Upper lobe of left lung (tissue), 6 donors: ENCODE data around the gene HSPB6. TPM values are rescaled to one million over a fixed set of nuclear protein-coding genes. Genes with fewer than 3 reads are reported as not detected.
A peak's percentile ranks its signal among the peaks of the same experiment; 100 is the strongest.

Experiments used
- ATAC-seq, 2 donors: fragments of 200-7000 bp; cut with Tn5 transposase; one replicate each; pipeline ENCODE4 v1.9.1; 2022; ENCODE audit warnings: mild to moderate bottlenecking in 2 of 2, moderate library complexity in 2 of 2; ENCODE audit not compliant: low FRiP score in 2 of 2
- DNase-seq, 2 donors: peaks; one replicate each; pipeline ENCODE4 v3.0.0-alpha.2; 2019 to 2020
- H3K27ac ChIP-seq, 4 donors: fragments of 200-600 bp; sonication (generic); one replicate each; pipeline ENCODE4 v1.5.1; 2016 to 2019
- H3K27me3 ChIP-seq, 4 donors: fragments of 200-600 bp; sonication (generic); one replicate each; pipeline ENCODE4 v1.5.1; 2017 to 2019
- H3K36me3 ChIP-seq, 4 donors: fragments of 200-600 bp; sonication (generic); one replicate each; pipeline ENCODE4 v1.5.1; 2016 to 2019
- H3K4me1 ChIP-seq, 4 donors: fragments of 200-600 bp; sonication (generic); one replicate each; pipeline ENCODE4 v1.5.1; 2018 to 2019
- H3K4me3 ChIP-seq, 4 donors: fragments of 200-600 bp; sonication (generic); one replicate each; pipeline ENCODE4 v1.5.1; 2017 to 2019; ENCODE audit warnings: mild to moderate bottlenecking in 2 of 4, moderate library complexity in 1 of 4
- H3K9me3 ChIP-seq, 4 donors: fragments of 200-600 bp; sonication (generic); one replicate each; pipeline ENCODE4 v1.5.1; 2018 to 2019
- EP300 ChIP-seq, 4 donors: sonication (generic); formaldehyde crosslinking; IDR thresholded peaks; one replicate each; pipeline ENCODE4 v1.5.1; 2017; ENCODE audit warnings: antibody characterized with exemption in 4 of 4, control low read depth in 2 of 4
- POLR2A ChIP-seq, 4 donors: fragments of 450-650 bp; IDR thresholded peaks; one replicate each; pipeline ENCODE4 v1.5.1; 2016 to 2017; ENCODE audit warnings: antibody characterized with exemption in 4 of 4, mild to moderate bottlenecking in 2 of 4
- POLR2AphosphoS5 ChIP-seq, 2 donors: sonication (generic); formaldehyde crosslinking; IDR thresholded peaks; one replicate each; pipeline ENCODE4 v1.5.1; 2017; ENCODE audit warnings: antibody characterized with exemption in 2 of 2
- WGBS, 2 donors: methylation state at CpG; one replicate each; pipeline ENCODE4 v1.1.5; 2017 to 2018; 5-methylcytosine and 5-hydroxymethylcytosine counted together
- total RNA-seq, 6 donors: library from RNA; depleted of rRNA in 4 of 6; stranded (reverse); fragments of >200 nt in 4 of 6; gene quantifications; one replicate each; pipeline versions ENCODE4 v1.1.0 to v1.2.1, GENCODE V29; 2016 to 2021
- TF ChIP-seq, protein P1 (sequence below), 6 experiments: fragments of 450-650 bp in 4 of 6; fragments of 200-600 bp in 2 of 6; sonication (generic) in 2 of 6; IDR thresholded peaks; one replicate each; pipeline ENCODE4 v1.5.1; 2016 to 2019; ENCODE audit warnings: antibody characterized with exemption in 6 of 6
- donor health status: DM: no; HTN: no; CAD: no; lungs with moderate emphysema.
- donor health status: DM: no; HTN: yes; CAD: no; lungs with severe emphysema.

Gene HSPB6
- total RNA-seq, 6 donors from 2014 or later, result 4.2 to 46.2 (median 18.4) TPM

DNA sequence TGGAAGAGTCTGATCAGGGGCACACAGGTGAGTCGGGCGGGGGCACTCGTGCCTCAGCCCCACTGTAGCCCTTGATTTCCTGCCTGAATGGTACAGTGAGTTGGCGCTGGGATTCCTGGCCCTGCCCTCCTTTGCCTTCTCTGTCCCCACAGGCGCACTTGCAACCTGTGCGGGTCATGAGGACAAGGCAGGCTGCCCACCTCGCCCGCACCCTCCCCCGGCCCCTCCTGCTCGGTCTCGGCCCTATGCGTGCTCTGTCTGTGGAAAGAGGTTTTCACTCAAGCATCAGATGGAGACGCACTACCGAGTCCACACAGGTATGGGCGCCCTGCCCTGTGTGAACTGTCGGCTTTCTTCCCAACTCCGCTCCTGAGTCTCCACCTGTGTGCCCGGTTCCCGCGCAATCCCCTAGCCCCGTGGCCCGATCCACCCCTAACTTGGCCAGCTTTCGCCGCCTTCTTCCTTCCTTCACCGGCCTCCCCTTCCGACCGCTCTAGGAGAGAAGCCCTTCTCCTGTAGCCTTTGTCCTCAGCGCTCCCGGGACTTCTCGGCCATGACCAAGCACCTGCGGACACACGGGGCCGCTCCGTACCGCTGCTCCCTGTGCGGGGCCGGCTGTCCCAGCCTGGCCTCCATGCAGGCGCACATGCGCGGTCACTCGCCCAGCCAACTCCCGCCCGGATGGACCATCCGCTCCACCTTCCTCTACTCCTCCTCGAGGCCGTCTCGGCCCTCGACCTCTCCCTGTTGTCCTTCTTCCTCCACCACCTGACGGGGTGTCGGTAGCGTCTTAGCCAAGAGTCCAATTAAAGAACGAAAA lies 40.6 kb downstream of the HSPB6 start:
- no peaks in the 10 kb centered on the region for H3K27me3 ChIP-seq
- ATAC-seq (peak in 1 of 2 donors; percentile 49), DNase-seq (peak; percentile 63 to 91)
- H3K4me1 ChIP-seq, result peaks cover 14 to 40% (median 28%) of the 10 kb centered on the region in 4 donors
- TF ChIP-seq EP300 (IDR thresholded peaks at IDR 0.05) (no peak), POLR2AphosphoS5 (IDR thresholded peaks at IDR 0.05) (no peak), POLR2A (IDR thresholded peaks at IDR 0.05) (no peak)
- TF ChIP-seq, protein P1, sequence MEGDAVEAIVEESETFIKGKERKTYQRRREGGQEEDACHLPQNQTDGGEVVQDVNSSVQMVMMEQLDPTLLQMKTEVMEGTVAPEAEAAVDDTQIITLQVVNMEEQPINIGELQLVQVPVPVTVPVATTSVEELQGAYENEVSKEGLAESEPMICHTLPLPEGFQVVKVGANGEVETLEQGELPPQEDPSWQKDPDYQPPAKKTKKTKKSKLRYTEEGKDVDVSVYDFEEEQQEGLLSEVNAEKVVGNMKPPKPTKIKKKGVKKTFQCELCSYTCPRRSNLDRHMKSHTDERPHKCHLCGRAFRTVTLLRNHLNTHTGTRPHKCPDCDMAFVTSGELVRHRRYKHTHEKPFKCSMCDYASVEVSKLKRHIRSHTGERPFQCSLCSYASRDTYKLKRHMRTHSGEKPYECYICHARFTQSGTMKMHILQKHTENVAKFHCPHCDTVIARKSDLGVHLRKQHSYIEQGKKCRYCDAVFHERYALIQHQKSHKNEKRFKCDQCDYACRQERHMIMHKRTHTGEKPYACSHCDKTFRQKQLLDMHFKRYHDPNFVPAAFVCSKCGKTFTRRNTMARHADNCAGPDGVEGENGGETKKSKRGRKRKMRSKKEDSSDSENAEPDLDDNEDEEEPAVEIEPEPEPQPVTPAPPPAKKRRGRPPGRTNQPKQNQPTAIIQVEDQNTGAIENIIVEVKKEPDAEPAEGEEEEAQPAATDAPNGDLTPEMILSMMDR (IDR thresholded peaks at IDR 0.05), result no peak
- peak overlapping the region; percentile 84 to 97 (median 92) for H3K27ac ChIP-seq
- H3K9me3 ChIP-seq, result no peaks in the 10 kb centered on the region
- 2 to 3% methylated on average over 21 to 44 of the region's 52 CpGs for WGBS, 2 donors
- H3K4me3 ChIP-seq, result peak overlapping the region; percentile 64 to 99 (median 90)
- H3K36me3 ChIP-seq, result peaks cover 0 to 16% (median 10%) of the 10 kb centered on the region in 4 donors

- H3K27ac ChIP-seq, result peak overlapping the region in 3 of 4 donors; percentile 84 to 97 (median 91)
Observed at GRCh38 chr19:35715355-35715809, 41.4 kb downstream of the HSPB6 start.

GRCh38 chr19:35714601-35715354 lies 42.1 kb downstream of the HSPB6 start:
- peaks cover 14 to 34% (median 25%) of the 10 kb centered on the region in 4 donors for H3K4me1 ChIP-seq
- TF ChIP-seq, protein P1 (IDR thresholded peaks at IDR 0.05), result no peak
- TF ChIP-seq POLR2AphosphoS5 (IDR thresholded peaks at IDR 0.05), result no peak
- no peak for TF ChIP-seq EP300 (IDR thresholded peaks at IDR 0.05)
- TF ChIP-seq POLR2A (IDR thresholded peaks at IDR 0.05), result no peak
- no peaks in the 10 kb centered on the region for H3K27me3 ChIP-seq
- H3K9me3 ChIP-seq, result no peaks in the 10 kb centered on the region
- 67 to 71% methylated on average over 10 of the region's 14 CpGs for WGBS, 2 donors
- ATAC-seq (no peak), DNase-seq (peak in 1 of 2 donors; percentile 54)
- peak overlapping the region in 1 of 4 donors; percentile 97 for H3K27ac ChIP-seq
- H3K4me3 ChIP-seq, result no peak overlapping the region
- H3K36me3 ChIP-seq, result peaks cover 0 to 1% (median under 1%) of the 10 kb centered on the region in 4 donors

More at GRCh38 chr19:35715355-35715809, 41.4 kb downstream of the HSPB6 start:
- Histone ChIP-seq H3K27me3 (no peaks in the 10 kb centered on the region), H3K4me1 (peaks cover 14 to 39% (median 28%) of the 10 kb centered on the region in 4 donors), H3K9me3 (no peaks in the 10 kb centered on the region), H3K36me3 (peaks cover 0 to 7% (median 4%) of the 10 kb centered on the region in 4 donors), H3K4me3 (peak overlapping the region in 1 of 4 donors; percentile 90)
- TF ChIP-seq POLR2AphosphoS5 (IDR thresholded peaks at IDR 0.05), result no peak
- TF ChIP-seq POLR2A (IDR thresholded peaks at IDR 0.05), result no peak
- TF ChIP-seq, protein P1 (IDR thresholded peaks at IDR 0.05), result no peak
- TF ChIP-seq EP300 (IDR thresholded peaks at IDR 0.05), result no peak
- 79 to 90% methylated on average over 2 to 6 of the region's 7 CpGs for WGBS, 2 donors
- ATAC-seq (no peak), DNase-seq (peak in 1 of 2 donors; percentile 49)

DNA sequence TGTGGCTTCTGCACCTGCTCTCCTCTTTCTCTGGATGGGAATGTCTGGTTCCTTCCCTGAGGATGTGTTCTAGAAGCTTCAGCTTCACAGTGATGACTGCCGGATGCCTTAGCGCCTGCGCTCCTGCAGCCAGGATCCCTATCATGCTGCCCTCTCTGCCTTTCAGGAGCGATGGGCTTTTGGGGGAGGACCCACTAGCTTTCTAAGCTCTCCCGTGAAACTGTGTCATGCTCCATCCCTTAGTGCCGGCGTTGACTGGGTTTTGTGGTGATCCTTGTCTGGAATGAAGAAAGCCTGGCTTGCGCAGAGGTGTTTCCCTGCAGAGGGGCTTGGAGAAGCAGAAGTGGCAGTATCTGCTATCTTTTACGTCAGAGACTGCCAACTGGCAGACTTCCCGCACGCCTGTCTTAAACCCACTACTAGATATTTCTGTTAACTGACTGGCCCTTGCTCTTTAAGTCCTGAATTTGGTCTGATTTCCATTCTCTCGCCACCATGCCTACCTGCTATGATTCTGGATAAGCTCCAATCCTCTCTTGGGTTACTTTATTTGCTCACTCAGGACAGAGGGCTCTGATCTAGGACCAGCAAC lies 42.8 kb downstream of the HSPB6 start:
- H3K27me3 ChIP-seq, result no peaks in the 10 kb centered on the region
- ATAC-seq (no peak), DNase-seq (no peak)
- no peaks in the 10 kb centered on the region for H3K36me3 ChIP-seq
- no peak overlapping the region for H3K4me3 ChIP-seq
- WGBS, 2 donors, result 76 to 80% methylated on average over 12 of the region's 12 CpGs
- H3K9me3 ChIP-seq, result no peaks in the 10 kb centered on the region
- H3K4me1 ChIP-seq, result peaks cover 11 to 26% (median 20%) of the 10 kb centered on the region in 4 donors
- no peak for TF ChIP-seq POLR2A (IDR thresholded peaks at IDR 0.05)
- no peak overlapping the region for H3K27ac ChIP-seq

DNA sequence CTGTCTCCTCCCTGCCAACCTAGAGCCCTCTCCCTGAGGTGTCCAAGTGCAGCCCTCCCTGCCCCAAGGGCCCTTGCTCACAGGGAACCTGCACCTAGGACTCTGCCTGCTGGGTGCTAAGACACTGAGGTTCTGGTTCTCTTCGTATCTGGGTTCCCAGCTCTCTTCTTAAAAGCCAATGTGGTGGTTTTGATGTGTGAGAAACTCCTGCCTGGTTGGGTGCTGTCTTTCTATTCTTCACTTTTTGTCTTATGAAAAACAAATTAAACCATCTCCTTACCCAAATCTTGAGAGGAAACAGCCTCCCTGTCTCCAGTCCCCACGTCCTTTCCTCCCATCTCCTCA lies 43.4 kb downstream of the HSPB6 start:
- no peak for DNase-seq
- H3K27ac ChIP-seq, result no peak overlapping the region

More for the DNA sequence above, 43.4 kb downstream of the HSPB6 start:
- no peak for ATAC-seq
- no peaks in the 10 kb centered on the region for H3K27me3 ChIP-seq
- TF ChIP-seq POLR2AphosphoS5 (IDR thresholded peaks at IDR 0.05), result no peak
- no peak for TF ChIP-seq EP300 (IDR thresholded peaks at IDR 0.05)
- TF ChIP-seq, protein P1 (IDR thresholded peaks at IDR 0.05), result no peak
- TF ChIP-seq POLR2A (IDR thresholded peaks at IDR 0.05), result no peak
- peaks cover 8 to 21% (median 15%) of the 10 kb centered on the region in 4 donors for H3K4me1 ChIP-seq
- WGBS, 2 donors, result 70 to 80% methylated on average over 2 of the region's 2 CpGs
- H3K36me3 ChIP-seq, result no peaks in the 10 kb centered on the region
- H3K4me3 ChIP-seq, result no peak overlapping the region
- no peaks in the 10 kb centered on the region for H3K9me3 ChIP-seq
